IMR-90 (cell line): Measurements from ENCODE around the gene SLC39A5. TPM values are rescaled to one million over a fixed set of nuclear protein-coding genes. Genes with fewer than 3 reads are reported as not detected.

ENCODE experiments used
- ATAC-seq: fragments of 200-7000 bp; cut with Tn5 transposase; 2 replicates; pipeline ENCODE4 v1.9.1; 2020; ENCODE audit warnings: low read depth, mild to moderate bottlenecking, moderate library complexity
- BruUV-seq: library from RNA; stranded (reverse); fragments of 400-500 nt; replicated peaks from 2 replicates; lab custom pipeline; 2021; lab: Mats Ljungman, UMichigan
- CTCF ChIA-PET: fragments of 300-600 bp; formaldehyde crosslinking; extraction: SDS; loops from one replicate; lab custom pipeline; 2021; ENCODE audit warnings: antibody characterized with exemption; lab: Yijun Ruan, JAX
- POLR2A ChIA-PET: fragments of 300-600 bp; sonication (Branson Sonifier 250); formaldehyde crosslinking; loops from one replicate; lab custom pipeline; 2022; ENCODE audit warnings: antibody characterized with exemption; ENCODE audit not compliant: unreplicated experiment; lab: Charles Lee
- DNase-seq: peaks from one replicate; pipeline ENCODE4 v3.0.0; 2013
- H2AFZ ChIP-seq: replicated peaks from 2 replicates; pipeline ENCODE3; 2013; ENCODE audit warnings: low read length, mild to moderate bottlenecking; ENCODE audit not compliant: poor library complexity
- H2AK5ac ChIP-seq: 2 replicates; pipeline ENCODE4 v1.6.1; 2013; ENCODE audit warnings: low read depth, low read length, inconsistent platforms
- H2AK9ac ChIP-seq: replicated peaks from 2 replicates; pipeline ENCODE3; 2013; ENCODE audit warnings: mild to moderate bottlenecking, low read depth, low read length, moderate library complexity; ENCODE audit not compliant: poor library complexity
- H2BK120ac ChIP-seq: 2 replicates; pipeline ENCODE4 v1.6.1; 2013; ENCODE audit warnings: low read depth, low read length, inconsistent platforms
- H2BK15ac ChIP-seq: 3 replicates; pipeline ENCODE4 v1.6.1; 2013; ENCODE audit warnings: low read depth, low read length, inconsistent platforms
- H2BK20ac ChIP-seq: 2 replicates; pipeline ENCODE4 v1.6.1; 2013; ENCODE audit warnings: low read depth, mild to moderate bottlenecking, inconsistent platforms, low read length, moderate library complexity
- H2BK5ac ChIP-seq: 2 replicates; pipeline ENCODE4 v1.6.1; 2013; ENCODE audit warnings: mild to moderate bottlenecking, low read depth, low read length, inconsistent platforms; ENCODE audit not compliant: poor library complexity, severe bottlenecking
- H3K14ac ChIP-seq: replicated peaks from 2 replicates; pipeline ENCODE4 v1.6.1; 2013; ENCODE audit warnings: low read depth, low read length, inconsistent platforms
- H3K18ac ChIP-seq: 2 replicates; pipeline ENCODE4 v1.6.1; 2013; ENCODE audit warnings: low read depth, low read length, control low read depth
- H3K23ac ChIP-seq: 2 replicates; pipeline ENCODE4 v1.6.1; 2013; ENCODE audit warnings: low read depth, low read length, inconsistent platforms
- H3K27ac ChIP-seq: 2 replicates; pipeline ENCODE4 v1.5.1; 2013; ENCODE audit warnings: mild to moderate bottlenecking, control low read depth, low read length; ENCODE audit not compliant: insufficient read depth
- H3K27me3 ChIP-seq: 2 replicates; pipeline ENCODE4 v1.6.1; 2013; ENCODE audit warnings: low read length; ENCODE audit not compliant: control insufficient read depth, insufficient read depth
- H3K36me3 ChIP-seq: 2 replicates; pipeline ENCODE4 v1.6.1; 2013; ENCODE audit warnings: low read length, mixed read lengths; ENCODE audit not compliant: control insufficient read depth, insufficient read depth
- H3K4ac ChIP-seq: 2 replicates; pipeline ENCODE4 v1.6.1; 2013; ENCODE audit warnings: low read depth, low read length, inconsistent platforms
- H3K4me1 ChIP-seq: 2 replicates; pipeline ENCODE4 v1.6.1; 2013; ENCODE audit warnings: low read length, mixed read lengths; ENCODE audit not compliant: control insufficient read depth, insufficient read depth
- H3K4me2 ChIP-seq: 2 replicates; pipeline ENCODE4 v1.6.1; 2013; ENCODE audit warnings: low read depth, mild to moderate bottlenecking, control low read depth, low read length, moderate library complexity
- H3K4me3 ChIP-seq: 2 replicates; pipeline ENCODE4 v1.5.1; 2013; ENCODE audit warnings: low read depth, mild to moderate bottlenecking, control low read depth, low read length, moderate library complexity; ENCODE audit not compliant: insufficient read depth
- H3K56ac ChIP-seq: 2 replicates; pipeline ENCODE4 v1.6.1; 2013; ENCODE audit warnings: low read length, inconsistent platforms; ENCODE audit not compliant: insufficient read depth; ENCODE audit errors: extremely low read depth
- H3K79me1 ChIP-seq, 2 experiments: 2 replicates each; pipeline ENCODE4 v1.6.1; 2013; ENCODE audit warnings: low read length in 2 of 2, inconsistent platforms in 1 of 2, low read depth in 1 of 2
- H3K9ac ChIP-seq: 2 replicates; pipeline ENCODE4 v1.6.1; 2013; ENCODE audit warnings: low read depth, low read length, control low read depth
- H3K9me1 ChIP-seq: 2 replicates; pipeline ENCODE4 v1.6.1; 2013; ENCODE audit warnings: low read length, inconsistent platforms; ENCODE audit not compliant: insufficient read depth
- H3K9me3 ChIP-seq: 2 replicates; pipeline ENCODE4 v1.6.1; 2013; ENCODE audit warnings: low read length; ENCODE audit not compliant: control insufficient read depth, insufficient read depth
- H4K20me1 ChIP-seq: 2 replicates; pipeline ENCODE4 v1.6.1; 2013; ENCODE audit warnings: low read length, inconsistent platforms; ENCODE audit not compliant: insufficient read depth
- H4K5ac ChIP-seq: 2 replicates; pipeline ENCODE4 v1.6.1; 2013; ENCODE audit warnings: mild to moderate bottlenecking, low read depth, low read length, control low read depth
- H4K8ac ChIP-seq, 2 experiments: 2 replicates each; pipeline ENCODE4 v1.6.1; 2013; ENCODE audit warnings: low read depth in 2 of 2, low read length in 2 of 2, control low read depth in 1 of 2, inconsistent platforms in 1 of 2
- H4K91ac ChIP-seq: 2 replicates; pipeline ENCODE4 v1.6.1; 2013; ENCODE audit warnings: low read depth, low read length, inconsistent platforms; ENCODE audit not compliant: insufficient read depth
- CEBPB ChIP-seq: IDR thresholded peaks from 2 replicates; pipeline ENCODE4 v1.6.1; 2012; ENCODE audit warnings: low read depth, low read length, improper control_type of control experiment
- ELK1 ChIP-seq: fragments of 150-350 bp; IDR thresholded peaks from 2 replicates; pipeline ENCODE4 v1.6.1; 2016; ENCODE audit warnings: low read depth, mild to moderate bottlenecking, low read length, moderate library complexity, borderline replicate concordance
- MAZ ChIP-seq: IDR thresholded peaks from 2 replicates; pipeline ENCODE4 v1.6.1; 2012; ENCODE audit warnings: low read depth, mild to moderate bottlenecking, low read length, improper control_type of control experiment, moderate library complexity, borderline replicate concordance
- POLR2A ChIP-seq: IDR thresholded peaks from 2 replicates; pipeline ENCODE4 v1.6.1; 2012; ENCODE audit warnings: mild to moderate bottlenecking, low read depth, low read length
- RAD21 ChIP-seq: IDR thresholded peaks from 2 replicates; pipeline ENCODE4 v1.6.1; 2012; ENCODE audit warnings: low read length, improper control_type of control experiment
- WGBS, 2 experiments: methylation state at CpG; one replicate each; pipeline versions ENCODE4 v1.1.5 to v1.1.7; 2013; ENCODE audit warnings: missing lambda C conversion rate in 2 of 2; ENCODE audit not compliant: insufficient read length in 1 of 2; ENCODE audit errors: extremely low coverage in 2 of 2; 5-methylcytosine and 5-hydroxymethylcytosine counted together
- dilution Hi-C: fragments of 300-500 bp; cut with HindIII; formaldehyde crosslinking; loops from one replicate; pipeline ENCODE4 v1.14.3; 2018; ENCODE audit warnings: low sequenced_read_pairs; ENCODE audit not compliant: unreplicated experiment
- in situ Hi-C: fragments of 300-500 bp; cut with MboI; formaldehyde crosslinking; loops from 3 replicates; pipeline ENCODE4 v1.14.3; 2019; ENCODE audit warnings: low sequenced_read_pairs, inconsistent platforms, mixed read lengths
- intact Hi-C: fragments of 100-400 bp; cut with micrococcal nuclease; formaldehyde crosslinking; loops from 2 replicates; pipeline ENCODE4 v1.10.0; 2022
- polyA plus RNA-seq, 3 experiments: library from polyadenylated mRNA; depleted of rRNA; stranded (reverse); fragments of >200 nt; gene quantifications; 2 replicates each; pipeline ENCODE4 v1.2.3, GENCODE V29; 2012; ENCODE audit warnings: low replicate concordance in 1 of 3
- total RNA-seq: library from RNA; depleted of rRNA; stranded (reverse); fragments of >200 nt; gene quantifications from 2 replicates; pipeline ENCODE4 v1.2.3, GENCODE V29; 2012; rRNA removed

Gene SLC39A5
- total and polyA plus RNA-seq, 2 of the 4 experiments (the other 2 are of a cell fraction): not detected

- Histone ChIP-seq H3K23ac (no peak overlapping the region), H4K91ac (no peak overlapping the region), H3K14ac (no peak overlapping the region), H3K4ac (no peak overlapping the region), H3K79me1 (peaks cover 33 to 55% of the 10 kb centered on the region in 2 experiments), H3K36me3 (peaks cover 35% of the 10 kb centered on the region), H3K27me3 (no peaks in the 10 kb centered on the region), H3K9me3 (no peaks in the 10 kb centered on the region), H2BK5ac (no peak overlapping the region), H2BK20ac (no peak overlapping the region), H2AK9ac (no peak overlapping the region), H3K9me1 (no peaks in the 10 kb centered on the region), H2AK5ac (no peak overlapping the region), H4K5ac (no peak overlapping the region), H3K18ac (no peak overlapping the region), H4K8ac (no peak overlapping the region), H2BK15ac (no peak overlapping the region), H2AFZ (no peak overlapping the region), H3K4me1 (peaks cover 4% of the 10 kb centered on the region; the same call in 1 of the 2 replicates), H2BK120ac (no peak overlapping the region), H4K20me1 (peaks cover 14% of the 10 kb centered on the region), H3K4me2 (no peak overlapping the region), H3K9ac (no peak overlapping the region), H3K4me3 (no peak overlapping the region), H3K56ac (no peak overlapping the region), H3K27ac (peak overlapping the region; percentile 23; the same call in 1 of the 2 replicates)
- intact Hi-C loops: no loop called here
- ChIA-PET CTCF (interaction anchor here (0.6 to 1.0 kb wide), 2 partner anchors 96 to 178 kb away, joined by 3 to 4 read pairs; no protein-coding TSS in a partner anchor), POLR2A (no interaction called here)
- TF ChIP-seq ELK1: no peak
- no peak for TF ChIP-seq MAZ
- TF ChIP-seq POLR2A: no peak
- TF ChIP-seq RAD21: no peak
- peak; percentile 70 for TF ChIP-seq CEBPB
- WGBS, 2 experiments: no CpG with 5 or more reads among the region's 4 CpGs
- ATAC-seq (no peak; the same call in 1 of the 2 replicates), DNase-seq (no peak)
- dilution Hi-C loops: no loop called here
- BruUV-seq: no TSS peak
- in situ Hi-C loops: no loop called here
Measured at GRCh38 chr12:56286044-56286830, 56.4 kb downstream of the SLC39A5 start.

Other genes starting within 250 kb of the SLC39A5 start
- 13.1 and 19.4 TPM in 2 replicates for gene SUOX, start 232.8 kb upstream of the SLC39A5 start, total RNA-seq
- gene SUOX, start 232.8 kb upstream of the SLC39A5 start, polyA plus RNA-seq (2012; rRNA removed): 17.8 and 19.2 TPM in 2 replicates
- gene IKZF4, start 209.0 kb upstream of the SLC39A5 start, total RNA-seq: 1.4 and 1.8 TPM in 2 replicates
- 6.6 and 7.1 TPM in 2 replicates for gene IKZF4, start 209.0 kb upstream of the SLC39A5 start, polyA plus RNA-seq (2012; rRNA removed)
- 307 and 977 TPM in 2 replicates for gene RPS26, start 188.1 kb upstream of the SLC39A5 start, total RNA-seq
- gene RPS26, start 188.1 kb upstream of the SLC39A5 start, polyA plus RNA-seq (2012; rRNA removed): 1,049 and 1,824 TPM in 2 replicates
- gene ERBB3, start 149.9 kb upstream of the SLC39A5 start, total RNA-seq: 2.2 and 2.5 TPM in 2 replicates
- 1.4 and 1.5 TPM in 2 replicates for gene ERBB3, start 149.9 kb upstream of the SLC39A5 start, polyA plus RNA-seq (2012; rRNA removed)
- gene PA2G4, start 125.5 kb upstream of the SLC39A5 start, total RNA-seq: 198 and 251 TPM in 2 replicates
- gene PA2G4, start 125.5 kb upstream of the SLC39A5 start, polyA plus RNA-seq (2012; rRNA removed): 158 and 166 TPM in 2 replicates
- gene RPL41, start 113.4 kb upstream of the SLC39A5 start, total RNA-seq: 1,119 and 1,341 TPM in 2 replicates
- gene RPL41, start 113.4 kb upstream of the SLC39A5 start, polyA plus RNA-seq (2012; rRNA removed): 8,623 and 9,394 TPM in 2 replicates
- 3.3 and 3.6 TPM in 2 replicates for gene ZC3H10, start 111.8 kb upstream of the SLC39A5 start, total RNA-seq
- gene ZC3H10, start 111.8 kb upstream of the SLC39A5 start, polyA plus RNA-seq (2012; rRNA removed): 1.1 and 1.5 TPM in 2 replicates
- gene ESYT1, start 101.8 kb upstream of the SLC39A5 start, total RNA-seq: 137 and 150 TPM in 2 replicates
- gene ESYT1, start 101.8 kb upstream of the SLC39A5 start, polyA plus RNA-seq (2012; rRNA removed): 153 and 157 TPM in 2 replicates
- 78.3 and 90.0 TPM in 2 replicates for gene MYL6B, start 77.5 kb upstream of the SLC39A5 start, total RNA-seq
- gene MYL6B, start 77.5 kb upstream of the SLC39A5 start, polyA plus RNA-seq (2012; rRNA removed): 112 and 117 TPM in 2 replicates
- gene MYL6, start 71.7 kb upstream of the SLC39A5 start, total RNA-seq: 4,816 and 6,155 TPM in 2 replicates
- gene MYL6, start 71.7 kb upstream of the SLC39A5 start, polyA plus RNA-seq (2012; rRNA removed): 6,979 and 8,569 TPM in 2 replicates
- gene SMARCC2, start 40.6 kb upstream of the SLC39A5 start, total RNA-seq: 41.4 and 42.3 TPM in 2 replicates
- gene SMARCC2, start 40.6 kb upstream of the SLC39A5 start, polyA plus RNA-seq (2012; rRNA removed): 43.8 and 44.3 TPM in 2 replicates
- gene RNF41, start 8.1 kb upstream of the SLC39A5 start, total RNA-seq: 191 and 272 TPM in 2 replicates
- gene RNF41, start 8.1 kb upstream of the SLC39A5 start, polyA plus RNA-seq (2012; rRNA removed): 112 and 125 TPM in 2 replicates
- 29.2 and 31.4 TPM in 2 replicates for gene NABP2, start 5.7 kb upstream of the SLC39A5 start, total RNA-seq
- 37.4 and 42.5 TPM in 2 replicates for gene NABP2, start 5.7 kb upstream of the SLC39A5 start, polyA plus RNA-seq (2012; rRNA removed)
- 15.4 and 16.1 TPM in 2 replicates for gene ANKRD52, start 28.3 kb downstream of the SLC39A5 start, total RNA-seq
- gene ANKRD52, start 28.3 kb downstream of the SLC39A5 start, polyA plus RNA-seq (2012; rRNA removed): 35.9 and 36.2 TPM in 2 replicates
- gene COQ10A, start 36.9 kb downstream of the SLC39A5 start, total RNA-seq: 4.7 TPM in 2 replicates
- 10.2 and 10.8 TPM in 2 replicates for gene COQ10A, start 36.9 kb downstream of the SLC39A5 start, polyA plus RNA-seq (2012; rRNA removed)
- 90.5 and 139 TPM in 2 replicates for gene CS, start 70.3 kb downstream of the SLC39A5 start, total RNA-seq
- 120 and 146 TPM in 2 replicates for gene CS, start 70.3 kb downstream of the SLC39A5 start, polyA plus RNA-seq (2012; rRNA removed)
- 65.2 and 76.7 TPM in 2 replicates for gene CNPY2, start 85.9 kb downstream of the SLC39A5 start, total RNA-seq
- gene CNPY2, start 85.9 kb downstream of the SLC39A5 start, polyA plus RNA-seq (2012; rRNA removed): 175 and 177 TPM in 2 replicates
- 7.5 and 9.7 TPM in 2 replicates for gene PAN2, start 103.9 kb downstream of the SLC39A5 start, total RNA-seq
- gene PAN2, start 103.9 kb downstream of the SLC39A5 start, polyA plus RNA-seq (2012; rRNA removed): 16.6 and 20.2 TPM in 2 replicates
- gene IL23A, start 108.8 kb downstream of the SLC39A5 start, total RNA-seq: not detected in 2 replicates
- gene IL23A, start 108.8 kb downstream of the SLC39A5 start, polyA plus RNA-seq (2012; rRNA removed): 0.17 and 0.55 TPM in 2 replicates
- gene STAT2, start 130.1 kb downstream of the SLC39A5 start, total RNA-seq: 125 and 182 TPM in 2 replicates
- 63.9 and 99.3 TPM in 2 replicates for gene STAT2, start 130.1 kb downstream of the SLC39A5 start, polyA plus RNA-seq (2012; rRNA removed)
- not detected in 2 replicates for gene APOF, start 132.8 kb downstream of the SLC39A5 start, total RNA-seq
- not detected in 2 replicates for gene APOF, start 132.8 kb downstream of the SLC39A5 start, polyA plus RNA-seq (2012; rRNA removed)
- gene TIMELESS, start 219.4 kb downstream of the SLC39A5 start, total RNA-seq: 9.4 and 10.4 TPM in 2 replicates
- gene TIMELESS, start 219.4 kb downstream of the SLC39A5 start, polyA plus RNA-seq (2012; rRNA removed): 6.0 and 7.3 TPM in 2 replicates
- not detected in 2 replicates for gene MIP, start 224.6 kb downstream of the SLC39A5 start, total RNA-seq
- gene MIP, start 224.6 kb downstream of the SLC39A5 start, polyA plus RNA-seq (2012; rRNA removed): not detected in 2 replicates
- gene SPRYD4, start 238.5 kb downstream of the SLC39A5 start, total RNA-seq: 1.4 and 1.8 TPM in 2 replicates
- gene SPRYD4, start 238.5 kb downstream of the SLC39A5 start, polyA plus RNA-seq (2012; rRNA removed): 1.7 TPM in 2 replicates